ENCODE results near the gene CYB5R3.
"Not testable (repeated sequence)": the region's sequence is repeated elsewhere in the genome, so short reads cannot be mapped to it uniquely, and the experiment has no call there.

Gene CYB5R3

DNA sequence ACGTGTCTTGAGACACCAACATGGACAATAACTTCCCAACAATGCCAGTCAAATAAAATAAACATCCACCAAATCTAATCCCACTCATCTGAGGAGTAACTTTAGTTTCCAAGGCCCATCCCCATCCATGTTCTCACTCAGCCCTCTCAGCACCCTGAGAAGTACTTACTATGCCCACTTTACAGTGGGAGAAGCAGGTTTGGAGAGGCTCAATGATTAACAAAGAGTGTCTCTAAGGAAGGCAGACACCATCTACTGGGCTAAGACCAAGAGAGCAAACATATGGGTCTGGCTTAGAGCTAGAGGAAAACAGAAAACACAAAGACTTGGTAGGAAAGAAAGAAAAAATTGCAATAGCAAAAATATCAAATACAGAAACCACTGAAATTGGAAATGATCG is 45.8 kb downstream of the CYB5R3 start:
- no peak for DNase-seq (ENCODE audit: low read depth in 2 of 2)

GRCh38 chr22:42602470-42602869 is 46.7 kb downstream of the CYB5R3 start:
- DNase-seq (ENCODE audit: low read depth in 2 of 2) = no peak

DNA sequence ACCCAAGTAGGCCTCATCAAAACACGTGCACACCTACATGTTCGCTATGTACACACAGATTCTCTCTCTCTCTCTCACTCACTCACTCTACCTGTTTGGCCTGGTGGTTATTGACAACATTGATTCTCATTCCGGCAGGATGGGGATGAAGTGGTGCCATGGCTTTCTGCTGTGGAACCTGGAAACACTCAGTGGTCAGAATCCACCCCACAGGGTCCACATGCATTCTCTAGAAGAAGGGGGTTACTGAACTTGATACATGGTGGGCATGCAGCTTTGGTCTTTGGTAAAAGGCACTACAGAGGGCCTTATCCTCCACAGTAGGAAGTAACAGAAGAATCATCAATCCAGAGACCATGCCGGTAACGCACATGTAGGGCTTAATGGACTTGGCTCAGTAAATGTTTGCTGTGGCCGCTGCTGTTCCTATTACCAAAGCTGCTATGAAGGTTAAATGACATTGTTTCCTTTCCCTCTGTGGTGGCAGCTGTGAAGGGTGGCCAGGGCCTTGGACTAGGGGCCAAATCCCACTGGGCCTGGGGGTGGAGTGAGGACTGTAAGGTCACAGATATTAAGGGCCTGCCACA is 47.2 kb downstream of the CYB5R3 start:
- DNase-seq (ENCODE audit: low read depth in 2 of 2) = no peak

GRCh38 chr22:42596863-42597530 is 52.2 kb downstream of the CYB5R3 start:
- DNase-seq (ENCODE audit: low read depth in 2 of 2) = no peak

DNA sequence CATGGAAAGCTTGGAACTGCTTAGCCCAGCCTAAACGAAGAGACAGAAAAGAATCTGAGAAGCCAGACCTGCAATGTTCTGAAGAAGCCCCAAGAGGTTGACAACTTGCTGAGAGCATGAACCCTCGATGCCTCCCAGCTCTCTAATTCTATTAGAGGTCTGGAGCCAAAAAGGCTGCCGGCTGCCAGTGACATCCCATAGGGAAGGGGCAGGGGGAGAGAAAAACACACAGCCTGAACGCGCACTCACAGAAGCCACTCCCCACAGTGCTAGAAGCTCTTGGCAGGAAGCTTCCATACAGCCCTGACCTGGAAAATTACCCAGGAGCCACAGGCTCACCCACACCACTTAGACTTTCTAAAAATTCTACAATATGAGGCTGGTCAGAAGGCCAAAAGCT is 52.9 kb downstream of the CYB5R3 start:
- DNase-seq (ENCODE audit: low read depth in 2 of 2) = no peak

DNA sequence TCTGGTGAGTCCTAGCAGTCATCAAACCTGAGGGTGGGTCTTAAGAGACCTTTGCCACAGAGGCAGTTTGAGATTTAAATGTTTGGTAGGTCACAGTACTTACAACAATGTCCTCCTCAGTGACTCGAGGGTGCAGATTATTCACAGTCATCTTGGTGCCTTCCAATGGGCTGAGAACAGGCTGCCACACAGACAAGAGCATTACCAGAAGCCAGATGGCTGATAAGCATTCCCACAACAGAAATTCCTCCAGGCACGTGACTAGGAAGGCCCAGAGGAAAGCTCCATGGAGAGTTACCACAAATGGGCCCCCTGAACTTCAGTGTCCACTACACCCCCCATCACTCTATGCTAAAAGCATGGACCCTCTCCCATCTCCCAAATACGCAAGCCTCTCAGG is 53.8 kb downstream of the CYB5R3 start:
- no peak for DNase-seq (ENCODE audit: low read depth in 2 of 2)

GRCh38 chr22:42591987-42592386 is 57.2 kb downstream of the CYB5R3 start:
- no peak for DNase-seq (ENCODE audit: low read depth in 2 of 2)

- no peak for DNase-seq (ENCODE audit: low read depth in 2 of 2)
These were observed 61.5 kb downstream of the CYB5R3 start for GRCh38 chr22:42587588-42588175.

DNA sequence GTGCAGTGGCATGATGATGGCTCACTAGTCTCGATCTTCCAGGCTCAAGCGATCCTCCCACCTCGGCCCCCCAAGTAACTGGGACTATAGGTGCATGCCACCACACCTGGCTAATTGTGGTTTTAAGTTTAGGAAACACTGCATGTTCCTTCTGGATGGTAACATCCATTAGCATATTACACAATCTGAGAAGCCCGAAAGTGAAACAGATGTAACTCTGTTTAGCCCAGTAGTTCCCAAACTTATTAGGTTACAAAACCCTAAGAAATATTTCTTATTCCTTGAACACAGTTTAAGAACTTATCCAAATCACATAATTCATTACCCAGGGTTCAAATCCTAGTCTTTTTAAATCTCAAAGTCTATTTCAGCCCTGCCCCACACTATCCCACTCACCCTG is 62.8 kb downstream of the CYB5R3 start:
- no peak for DNase-seq (ENCODE audit: low read depth in 2 of 2)

- no peak for DNase-seq (ENCODE audit: low read depth in 2 of 2)
These were observed 64.1 kb downstream of the CYB5R3 start for GRCh38 chr22:42585096-42585495.

DNA sequence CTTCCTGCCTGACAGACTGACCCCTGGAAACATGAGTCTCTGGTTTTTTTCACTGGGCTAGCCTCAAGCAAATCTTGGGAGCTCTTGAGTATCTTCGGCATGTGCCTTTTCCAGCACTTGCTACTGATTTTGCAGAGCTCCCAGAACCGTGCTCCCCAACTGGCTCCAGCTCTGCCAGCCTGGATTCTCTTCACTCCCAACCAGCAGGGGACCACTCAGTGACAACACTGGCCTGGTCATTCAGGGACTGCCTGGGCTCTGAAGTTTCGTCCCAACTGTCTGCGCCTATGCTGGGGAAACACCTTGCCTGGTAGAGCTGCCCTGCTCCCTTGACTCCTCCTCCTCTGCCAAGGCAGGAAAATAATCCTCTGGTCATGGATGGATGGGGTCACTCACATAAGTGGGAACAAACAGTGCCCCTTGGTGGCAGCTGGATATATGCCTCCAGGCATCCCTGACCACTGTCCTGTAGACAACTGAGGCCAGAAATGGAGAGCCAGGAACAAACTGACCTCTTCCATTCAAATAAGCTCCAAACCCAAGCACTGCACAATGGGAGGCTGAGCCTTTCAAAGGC is 64.7 kb downstream of the CYB5R3 start:
- DNase-seq (ENCODE audit: low read depth in 2 of 2) = no peak

DNA sequence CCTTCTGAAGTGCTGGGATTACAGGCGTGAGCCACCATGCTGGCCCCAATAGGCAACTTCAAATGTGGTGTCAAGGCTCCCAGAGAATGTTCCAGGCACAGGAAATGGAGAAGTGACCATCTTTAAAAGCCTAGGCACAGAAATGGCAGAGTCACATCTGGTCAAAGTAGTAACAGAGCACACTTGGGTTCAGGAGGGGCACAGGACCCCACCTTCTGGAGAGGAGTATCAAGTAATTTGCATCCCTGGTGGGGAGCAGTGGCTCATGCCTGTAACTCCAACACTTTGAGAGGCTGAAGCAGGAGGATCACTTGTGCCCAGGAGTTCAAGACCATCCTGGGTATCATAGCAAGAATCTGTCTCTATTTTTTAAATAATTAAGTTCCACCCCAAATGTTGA is 66.2 kb downstream of the CYB5R3 start:
- DNase-seq (ENCODE audit: low read depth in 2 of 2) = no peak

DNA sequence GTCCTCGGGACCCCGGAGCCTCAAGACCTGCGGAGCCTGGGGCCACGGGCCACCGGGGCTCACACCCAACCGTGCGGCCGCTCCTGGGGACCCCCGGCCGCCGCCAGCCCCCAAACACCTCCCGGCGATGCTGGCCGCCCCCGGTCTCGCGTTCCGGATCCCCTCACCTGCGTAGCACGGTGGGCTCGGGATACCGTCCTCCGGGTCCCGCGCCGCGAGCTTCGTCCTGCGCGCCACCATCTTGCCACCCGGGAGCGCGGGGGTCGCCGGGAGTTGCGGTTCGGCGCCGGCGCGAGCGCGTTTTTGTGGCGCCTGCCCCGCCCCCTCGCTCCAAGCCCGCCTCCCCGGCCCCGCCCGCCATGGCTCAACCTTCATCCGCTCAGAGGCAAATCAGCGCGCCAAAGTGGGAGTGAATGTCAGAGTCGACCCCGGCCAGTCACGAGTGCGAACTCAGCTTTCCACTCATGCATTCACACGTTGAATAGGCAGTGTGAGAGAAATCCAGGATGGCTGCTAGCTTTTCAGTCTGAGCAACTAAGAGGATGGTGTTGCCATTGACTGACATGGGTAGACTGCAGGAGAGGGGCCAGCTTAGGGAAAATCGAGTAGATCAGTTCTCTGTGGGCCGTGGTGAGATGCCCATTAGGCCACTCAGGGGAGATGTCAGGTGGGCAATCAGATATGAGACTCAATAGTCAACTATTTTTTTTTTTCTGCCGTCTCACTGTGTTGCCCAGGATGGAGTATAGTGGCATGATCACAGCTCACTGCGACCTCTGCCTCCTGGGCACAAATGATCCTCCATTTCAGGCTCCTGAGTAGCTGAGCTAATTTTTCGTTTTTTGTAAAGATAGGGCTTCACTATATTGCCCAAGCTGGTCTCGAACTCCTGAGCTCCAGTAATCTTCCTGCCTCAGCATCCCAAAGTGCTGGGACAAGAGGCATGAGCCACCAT is 67.2 kb downstream of the CYB5R3 start:
- DNase-seq (ENCODE audit: low read depth in 2 of 2) = peak; percentile 84 to 85

GRCh38 chr22:42581194-42581761 is 67.9 kb downstream of the CYB5R3 start:
- not testable (repeated sequence) for DNase-seq (ENCODE audit: low read depth in 2 of 2)

- not testable (repeated sequence) for DNase-seq (ENCODE audit: low read depth in 2 of 2)
These were observed 69.2 kb downstream of the CYB5R3 start for GRCh38 chr22:42580040-42580439.

GRCh38 chr22:42577623-42578240 is 71.5 kb downstream of the CYB5R3 start:
- no peak for DNase-seq (ENCODE audit: low read depth in 2 of 2)

DNA sequence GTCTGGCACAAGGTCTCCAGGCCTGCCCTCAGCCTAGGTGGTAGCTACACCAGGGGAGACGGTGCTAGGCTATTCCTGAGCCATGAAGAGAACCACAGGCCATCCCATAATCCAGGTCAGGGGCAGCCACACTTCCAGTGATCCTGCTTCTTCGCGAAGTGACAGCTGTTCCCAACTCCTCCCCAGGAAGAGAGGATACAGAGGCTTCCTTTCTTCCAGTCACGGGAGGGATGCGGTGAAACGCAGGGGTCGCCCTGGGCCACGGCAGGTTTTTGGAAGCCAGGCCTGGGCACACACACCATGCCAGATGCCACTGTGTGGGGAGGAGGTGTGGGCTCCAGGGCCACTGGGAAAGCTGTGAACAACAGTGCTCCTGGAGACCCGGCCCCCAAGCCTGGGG is 72.1 kb downstream of the CYB5R3 start:
- not testable (repeated sequence) for DNase-seq (ENCODE audit: low read depth in 2 of 2)

- not testable (repeated sequence) for DNase-seq (ENCODE audit: low read depth in 2 of 2)
These were observed 73.1 kb downstream of the CYB5R3 start for GRCh38 chr22:42575996-42576574.

DNA sequence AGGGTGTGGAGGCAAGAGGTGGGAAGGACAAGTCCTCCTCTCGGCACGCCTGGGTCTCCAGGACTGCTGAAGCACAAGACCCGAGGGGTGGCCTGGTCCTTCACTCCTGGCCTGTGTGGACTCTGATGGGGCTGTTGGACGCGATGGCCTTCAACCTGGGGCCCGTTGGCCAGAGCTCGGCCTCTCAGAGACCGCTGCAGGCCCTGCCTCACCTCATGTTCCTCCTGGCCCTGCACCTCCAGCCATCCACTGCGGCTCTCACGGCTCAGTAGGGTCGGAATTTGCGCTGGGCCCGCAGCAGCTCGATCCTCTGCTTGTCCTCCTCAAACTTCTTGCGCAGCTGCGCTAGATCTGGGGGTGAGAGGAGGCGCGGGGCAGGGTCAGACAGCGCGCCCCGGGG is 74.7 kb downstream of the CYB5R3 start:
- not testable (repeated sequence) for DNase-seq (ENCODE audit: low read depth in 2 of 2)

DNA sequence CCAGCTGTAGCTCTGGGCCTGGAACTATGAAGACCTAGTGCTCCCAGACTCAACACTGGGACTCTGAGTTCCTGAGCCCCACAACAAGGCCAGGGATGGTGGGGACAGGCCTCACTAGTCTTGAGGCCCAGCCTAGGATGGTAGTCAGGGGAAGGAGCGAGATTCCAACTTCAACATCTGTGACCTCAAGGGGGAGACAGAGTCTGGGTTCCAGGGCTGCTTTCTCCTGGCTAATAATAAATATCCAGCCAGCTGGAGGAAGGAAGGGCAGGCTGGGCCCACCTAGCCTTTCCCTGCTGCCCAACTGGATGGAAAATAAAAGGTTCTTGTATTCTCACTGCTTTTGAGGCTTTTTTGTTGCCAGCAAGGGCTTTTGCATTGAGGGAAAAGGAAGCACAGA is 75.1 kb downstream of the CYB5R3 start:
- not testable (repeated sequence) for DNase-seq (ENCODE audit: low read depth in 2 of 2)

GRCh38 chr22:42571068-42571467 is 78.1 kb downstream of the CYB5R3 start:
- DNase-seq (ENCODE audit: low read depth in 2 of 2) = not testable (repeated sequence)
